WERI-Rb-1 (cell line): ENCODE measurements around the gene CNFN.

Source experiments
- DNase-seq: peaks from one replicate; pipeline ENCODE4 v3.0.0-alpha.2; 2020
- H3K27ac ChIP-seq: fragments of 250-450 bp; sonication (Bioruptor Pico); 2 replicates; pipeline ENCODE4 v1.5.1; 2020; ENCODE audit warnings: mild to moderate bottlenecking, moderate library complexity
- H3K27me3 ChIP-seq: fragments of 250-450 bp; sonication (Bioruptor Pico); 2 replicates; pipeline ENCODE4 v1.5.1; 2021; ENCODE audit warnings: mild to moderate bottlenecking, low read depth, moderate library complexity; ENCODE audit not compliant: insufficient read depth, severe bottlenecking
- H3K36me3 ChIP-seq: fragments of 250-450 bp; sonication (Bioruptor Pico); 2 replicates; pipeline ENCODE4 v1.5.1; 2020; ENCODE audit warnings: mild to moderate bottlenecking, moderate library complexity
- H3K4me3 ChIP-seq: 2 replicates; pipeline ENCODE4 v1.5.1; 2011; ENCODE audit warnings: low read depth, mild to moderate bottlenecking, control low read depth, low read length
- H3K9me3 ChIP-seq: fragments of 250-450 bp; sonication (Bioruptor Pico); 2 replicates; pipeline ENCODE4 v1.5.1; 2021; ENCODE audit warnings: mild to moderate bottlenecking, moderate library complexity; ENCODE audit not compliant: severe bottlenecking
- CTCF ChIP-seq: IDR thresholded peaks from 2 replicates; pipeline ENCODE4 v1.5.1; 2011; ENCODE audit warnings: low read depth, mild to moderate bottlenecking, control low read depth, inconsistent platforms, low read length

CNFN gene

DNA sequence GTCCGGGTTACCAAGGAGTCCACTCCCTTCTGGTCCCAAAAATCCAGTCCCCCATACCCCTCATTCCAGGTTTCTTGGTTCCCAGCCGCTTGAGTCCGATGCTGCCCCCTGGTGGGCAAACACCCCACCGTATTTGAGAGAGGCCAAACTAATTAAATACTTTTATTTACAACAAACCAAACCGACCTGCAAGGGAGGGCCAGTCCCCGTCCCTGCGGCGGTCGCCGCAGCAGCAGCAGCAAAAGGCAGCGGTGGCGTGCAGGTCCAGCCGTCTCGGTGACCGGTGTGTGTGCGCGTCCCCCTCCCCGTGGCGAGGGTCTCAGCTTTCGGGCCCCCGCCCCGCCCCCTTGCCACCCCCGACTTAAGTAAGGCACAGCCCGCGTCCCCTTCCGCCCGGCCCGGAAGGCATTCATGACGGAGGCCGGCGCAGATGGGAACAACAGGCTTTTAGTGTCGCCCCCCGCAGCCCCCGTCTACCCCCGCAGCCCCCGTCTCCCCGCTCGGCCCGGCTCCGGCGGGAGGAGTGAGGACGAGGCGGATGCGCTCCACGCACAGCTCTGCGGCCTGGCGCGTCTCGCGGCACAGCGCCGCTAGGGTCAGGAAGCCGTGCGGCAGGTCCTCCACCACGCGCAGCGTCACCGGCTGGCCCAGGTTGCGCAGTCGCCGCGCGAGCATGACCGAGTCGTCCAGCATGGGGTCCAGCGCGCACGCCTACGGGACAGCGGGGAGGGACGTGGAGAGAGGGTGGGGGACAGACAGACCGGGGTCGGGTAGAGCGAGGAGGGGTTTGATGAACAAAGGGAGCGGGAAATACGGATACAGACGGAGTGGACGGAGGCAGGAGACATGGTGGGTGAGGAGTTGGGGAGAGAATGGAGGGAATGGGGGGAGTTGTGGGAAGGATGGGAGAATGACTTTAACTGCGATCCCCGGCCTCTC is 11.5 kb upstream of the CNFN start:
- Histone ChIP-seq H3K9me3 (no peaks in the 10 kb centered on the region), H3K27ac (peak overlapping the region; percentile 61), H3K27me3 (no peaks in the 10 kb centered on the region), H3K36me3 (no peaks in the 10 kb centered on the region), H3K4me3 (peak overlapping the region; percentile 49)
- DNase-seq, result peak; percentile 83
- peak; percentile 53 for TF ChIP-seq CTCF

GRCh38 chr19:42400404-42400803 is 10.3 kb upstream of the CNFN start:
- no peaks in the 10 kb centered on the region for H3K9me3 ChIP-seq
- H3K27ac ChIP-seq, result no peak overlapping the region
- no peak for DNase-seq
- no peaks in the 10 kb centered on the region for H3K27me3 ChIP-seq
- no peak overlapping the region for H3K4me3 ChIP-seq
- H3K36me3 ChIP-seq, result no peaks in the 10 kb centered on the region
- no peak for TF ChIP-seq CTCF

GRCh38 chr19:42397263-42398166 is 7.4 kb upstream of the CNFN start:
- Histone ChIP-seq H3K36me3 (no peaks in the 10 kb centered on the region), H3K4me3 (peak overlapping the region; percentile 88), H3K9me3 (no peaks in the 10 kb centered on the region), H3K27ac (peak overlapping the region; percentile 62), H3K27me3 (no peaks in the 10 kb centered on the region)
- DNase-seq, result no peak
- no peak for TF ChIP-seq CTCF

GRCh38 chr19:42396381-42397262 is 6.5 kb upstream of the CNFN start:
- peak overlapping the region; percentile 93 for H3K27ac ChIP-seq
- TF ChIP-seq CTCF, result no peak
- H3K36me3 ChIP-seq, result no peaks in the 10 kb centered on the region
- no peaks in the 10 kb centered on the region for H3K27me3 ChIP-seq
- H3K4me3 ChIP-seq, result peak overlapping the region; percentile 88
- peak; percentile 99 for DNase-seq
- no peaks in the 10 kb centered on the region for H3K9me3 ChIP-seq

DNA sequence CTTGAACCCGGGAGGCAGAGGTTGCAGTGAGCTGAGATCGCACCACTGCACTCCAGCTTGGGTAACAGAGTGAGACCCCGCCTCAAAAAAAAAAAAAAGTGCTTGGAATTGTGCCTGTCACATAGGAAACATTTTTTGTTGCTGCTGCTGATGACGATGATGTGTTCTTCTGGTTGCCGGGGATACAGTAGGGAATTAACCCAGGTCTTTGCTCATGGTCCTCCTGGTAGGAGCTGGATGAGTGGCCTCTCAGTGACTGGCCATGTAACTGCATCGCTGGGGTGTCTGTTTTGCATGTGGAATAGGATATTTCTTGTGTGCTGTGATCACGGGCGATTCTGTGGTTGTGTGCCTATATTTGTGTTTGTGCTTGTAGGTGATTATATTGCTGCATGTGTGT is 4.7 kb upstream of the CNFN start:
- Histone ChIP-seq H3K4me3 (no peak overlapping the region), H3K27ac (no peak overlapping the region), H3K9me3 (no peaks in the 10 kb centered on the region), H3K36me3 (no peaks in the 10 kb centered on the region), H3K27me3 (no peaks in the 10 kb centered on the region)
- no peak for DNase-seq
- no peak for TF ChIP-seq CTCF
